Activated T-helper 9 cell treated with anti-CD3 and anti-CD28 coated beads, Interleukin-2, amount 50 U/mL, for 16 hours (primary cell): ENCODE results near the gene CD80.
"Not testable (repeated sequence)": the region's sequence is repeated elsewhere in the genome, so short reads cannot be mapped to it uniquely, and the experiment has no call there.

ENCODE experiments used
- DNase-seq: peaks from one replicate; pipeline ENCODE4 v3.0.0-alpha.2; 2020; ENCODE audit warnings: low read depth

The CD80 gene, protein sequence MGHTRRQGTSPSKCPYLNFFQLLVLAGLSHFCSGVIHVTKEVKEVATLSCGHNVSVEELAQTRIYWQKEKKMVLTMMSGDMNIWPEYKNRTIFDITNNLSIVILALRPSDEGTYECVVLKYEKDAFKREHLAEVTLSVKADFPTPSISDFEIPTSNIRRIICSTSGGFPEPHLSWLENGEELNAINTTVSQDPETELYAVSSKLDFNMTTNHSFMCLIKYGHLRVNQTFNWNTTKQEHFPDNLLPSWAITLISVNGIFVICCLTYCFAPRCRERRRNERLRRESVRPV

DNA sequence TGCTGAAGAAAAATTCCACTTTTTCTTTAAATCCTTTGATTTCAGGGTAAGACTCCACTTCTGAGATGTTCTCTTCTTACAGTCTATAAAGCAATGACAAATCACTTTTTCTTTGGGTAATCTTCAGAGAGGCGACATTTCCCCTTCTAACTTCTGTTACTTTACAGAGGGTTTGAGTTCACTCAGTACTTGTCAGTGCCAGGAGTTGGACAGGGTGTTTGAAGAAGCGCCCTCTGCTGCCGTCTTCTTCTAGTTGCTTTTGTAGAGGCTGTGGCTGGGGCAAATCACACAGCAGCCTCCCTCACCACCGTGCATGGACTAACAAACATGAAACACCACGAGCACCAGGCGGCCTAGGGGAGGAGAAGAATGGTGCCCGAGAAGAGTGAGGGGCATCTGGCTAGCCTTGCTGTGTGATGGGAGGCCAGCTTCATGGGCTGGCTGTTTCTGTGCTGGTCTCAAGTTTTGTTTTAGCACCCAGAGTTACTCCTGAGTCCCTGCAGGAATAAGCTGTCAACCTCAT, at the start of gene CD80:
Gene CD80 (minus strand): TSS at position 174 of the 523 bp plus-strand sequence. CDS start 1,886 bp downstream, outside the sequence.
- DNase-seq, result peak; percentile 26

DNA sequence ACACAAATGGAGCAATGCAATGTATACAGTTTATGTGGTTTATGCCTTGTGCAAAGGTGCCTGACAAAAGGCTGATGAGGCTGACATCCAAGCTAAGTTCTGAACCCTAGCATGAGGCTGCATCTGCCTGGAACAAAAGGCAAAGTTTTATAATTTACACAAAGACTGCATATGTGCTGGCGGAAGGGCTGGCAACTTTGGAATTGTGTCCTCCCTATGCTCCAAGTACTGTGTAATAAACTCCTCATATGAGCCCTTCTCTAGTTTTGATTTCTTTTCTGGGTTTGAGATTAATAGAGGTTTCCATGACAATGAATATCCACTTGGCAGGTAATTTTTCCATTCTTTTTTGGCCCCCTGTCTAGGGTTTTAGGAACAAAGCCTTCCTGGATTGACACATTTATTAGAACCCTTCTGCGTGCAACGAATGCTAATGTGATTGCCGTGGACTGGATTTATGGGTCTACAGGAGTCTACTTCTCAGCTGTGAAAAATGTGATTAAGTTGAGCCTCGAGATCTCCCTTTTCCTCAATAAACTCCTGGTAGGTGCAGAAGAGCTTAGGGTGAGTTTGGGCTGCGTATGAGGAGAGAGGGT, 49.1 kb upstream of the CD80 start:
- no peak for DNase-seq

DNA sequence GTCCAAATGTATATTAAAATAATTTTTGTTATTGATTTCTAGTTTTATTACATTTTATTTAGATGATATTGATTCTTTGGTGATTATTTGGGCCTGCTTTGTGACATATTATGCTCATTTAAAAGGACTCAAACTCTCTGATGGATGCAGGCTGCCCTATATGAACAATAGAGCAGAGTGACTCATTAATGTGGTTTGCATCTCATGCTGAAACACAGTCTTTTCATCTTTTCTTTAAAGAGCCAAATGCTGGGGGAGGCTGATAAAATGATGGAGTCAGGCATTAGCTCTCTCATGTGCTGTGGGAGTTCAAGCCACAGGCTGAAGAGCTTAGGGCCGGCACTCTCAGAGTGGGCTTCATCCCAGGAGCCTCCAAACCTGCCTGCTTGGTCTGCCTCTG, 45.5 kb upstream of the CD80 start:
- no peak for DNase-seq

DNA sequence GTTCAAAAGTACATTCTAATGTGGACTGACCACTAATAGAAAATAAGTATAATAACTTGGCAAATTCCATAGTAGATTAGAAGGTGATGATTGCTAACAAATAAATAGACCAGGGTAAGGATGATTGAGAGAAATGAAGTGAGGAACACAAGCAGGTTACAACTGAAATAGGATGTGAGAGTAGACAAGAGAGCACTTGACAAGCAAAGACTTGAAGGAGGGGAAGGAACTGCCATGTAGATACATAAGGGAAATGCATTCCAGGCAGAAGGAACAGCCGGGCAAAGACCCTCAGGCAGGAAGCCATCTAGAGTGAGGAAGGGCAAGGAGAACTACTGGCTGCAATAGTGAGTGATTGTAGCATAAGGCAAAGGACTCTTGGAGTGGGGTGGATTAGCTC, 43.3 kb upstream of the CD80 start:
- DNase-seq, result no peak

DNA sequence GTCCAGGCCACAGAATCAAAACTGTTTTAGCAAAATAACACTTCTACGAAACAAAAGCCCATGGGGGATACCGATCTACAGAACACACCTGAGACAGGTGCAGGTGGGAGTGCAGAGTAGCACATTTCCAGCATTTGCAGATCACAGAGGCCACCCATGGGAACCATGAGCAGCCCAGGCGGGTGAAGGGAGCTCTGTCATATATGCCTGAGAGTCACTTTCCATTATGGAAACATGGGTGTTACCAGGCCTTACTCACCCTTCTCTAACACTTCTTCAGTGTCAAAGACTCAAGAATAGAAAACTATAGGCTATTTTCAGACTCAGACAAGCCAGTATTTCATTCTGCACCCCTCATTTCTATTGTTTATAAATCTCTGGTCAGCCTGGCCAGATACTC, 41.7 kb upstream of the CD80 start:
- no peak for DNase-seq

DNA sequence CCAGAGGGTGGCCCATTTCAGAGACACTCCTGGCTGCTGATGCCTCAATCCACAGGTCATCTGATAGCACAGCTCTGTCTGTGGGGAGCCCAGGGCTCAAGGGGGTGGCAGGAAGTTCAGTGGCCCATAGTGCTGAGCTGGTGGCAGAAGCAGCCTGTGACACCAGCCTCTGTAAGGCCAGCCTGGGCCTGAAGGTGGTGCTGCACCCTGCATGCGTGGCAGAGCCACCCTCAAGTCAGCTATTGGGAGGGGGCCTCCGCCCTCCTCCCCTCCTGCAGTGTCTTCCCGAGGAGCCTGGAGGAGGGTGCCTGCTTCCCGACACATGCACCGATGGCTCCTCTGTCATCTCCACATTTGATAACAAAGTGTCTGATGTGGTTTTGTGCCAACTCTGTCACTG, 41.3 kb upstream of the CD80 start:
- no peak for DNase-seq

DNA sequence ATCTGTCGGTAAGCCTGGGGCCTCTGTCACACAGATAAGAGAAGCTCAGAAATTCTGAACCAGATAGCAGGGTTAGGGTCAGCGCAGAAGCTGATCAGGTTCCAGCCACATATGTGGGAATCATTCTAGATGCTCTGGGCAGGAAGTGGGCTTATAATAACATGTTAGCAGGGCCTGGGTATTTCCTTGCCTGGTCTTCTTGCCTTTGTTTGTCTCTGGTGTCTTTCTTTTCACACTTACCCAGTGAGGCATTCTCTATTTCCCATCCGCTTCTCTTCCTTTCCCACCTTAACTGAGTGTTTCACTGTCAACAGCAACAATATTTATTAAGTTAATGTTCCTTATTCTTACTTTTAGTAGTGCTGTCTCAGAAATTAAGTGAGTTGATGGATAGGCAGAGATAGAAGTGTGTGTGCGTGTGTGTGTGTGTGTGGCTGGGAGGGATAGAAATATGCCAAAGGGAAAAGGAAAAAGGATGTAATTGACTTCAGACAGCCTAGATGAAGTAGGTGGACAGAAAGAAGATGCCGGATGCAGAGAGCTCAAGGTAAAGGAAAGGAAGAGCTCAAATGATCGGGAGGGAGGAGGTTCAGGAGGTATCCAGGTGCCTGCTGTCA, 40.3 kb upstream of the CD80 start:
- DNase-seq, result no peak

DNA sequence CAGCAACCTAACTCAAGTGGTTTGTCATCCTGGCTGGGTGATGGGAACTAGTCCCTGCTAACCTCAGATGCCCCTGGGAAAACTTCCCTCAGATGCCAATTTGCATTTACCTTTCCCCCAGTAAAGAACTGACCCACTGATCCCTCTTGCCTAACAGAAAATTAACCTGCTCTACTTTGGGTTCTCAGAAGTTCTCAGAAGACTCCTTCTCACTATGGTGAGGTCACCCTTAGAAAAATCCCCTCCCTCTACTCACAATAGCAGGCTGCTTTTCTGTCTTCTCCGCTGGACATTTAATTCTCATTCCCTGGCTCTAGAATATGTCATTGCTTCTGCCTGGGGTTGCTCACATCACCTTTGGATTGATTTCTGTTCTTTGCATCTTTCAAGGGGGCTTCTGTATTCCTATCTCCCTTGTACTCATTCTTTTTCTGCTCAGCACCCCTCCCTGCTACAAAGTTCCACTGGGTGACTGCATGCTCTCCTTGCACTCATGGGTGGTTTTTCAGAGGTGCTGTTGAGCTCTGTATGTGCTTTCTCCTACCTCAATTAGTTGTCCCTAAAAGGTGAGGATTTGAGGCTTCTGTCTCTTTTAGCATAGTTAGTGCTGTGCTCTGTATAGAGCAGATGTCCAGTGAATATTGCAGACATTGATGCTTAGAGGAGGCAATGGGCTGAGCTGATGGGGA, 39.1 kb upstream of the CD80 start:
- DNase-seq, result no peak

DNA sequence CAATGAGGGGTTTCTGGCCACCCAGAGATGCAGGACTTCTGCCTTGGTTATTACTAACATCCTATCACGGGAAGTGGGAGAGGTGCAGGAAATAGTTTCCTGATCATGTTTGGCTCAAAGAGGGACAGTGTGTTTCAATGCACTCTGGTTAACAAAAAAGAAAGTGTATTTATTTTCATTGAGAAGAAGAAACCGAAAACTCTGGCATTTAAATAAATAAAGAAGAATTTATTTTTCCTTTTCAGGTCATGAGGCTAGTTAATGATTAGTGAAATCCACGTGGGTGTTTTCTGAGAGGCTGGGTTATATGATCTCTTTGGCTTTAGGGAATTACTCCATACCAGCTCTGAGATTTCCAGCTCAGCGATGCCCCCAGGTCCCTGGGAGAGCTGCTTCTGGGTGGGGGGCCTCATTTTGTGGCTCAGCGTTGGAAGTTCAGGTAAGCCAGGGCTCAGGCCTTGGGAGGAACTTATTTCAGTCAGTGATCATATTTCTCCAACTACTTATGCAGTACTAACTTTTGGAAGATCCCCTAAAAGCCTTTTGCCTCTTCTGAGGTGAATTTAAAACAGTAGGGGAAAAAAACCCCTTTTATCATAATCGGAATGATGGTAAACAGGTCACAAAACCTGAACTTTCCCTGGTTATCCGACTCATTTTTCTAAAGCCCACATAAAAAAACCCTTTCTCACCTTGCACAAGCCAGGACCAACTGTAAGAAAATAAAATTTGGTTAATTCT, 38.3 kb upstream of the CD80 start, which contains the start of gene PLA1A:
Gene PLA1A (plus strand): TSS at position 338 of the 741 bp plus-strand sequence. CDS start 29 bp downstream, at position 367.
- no peak for DNase-seq

DNA sequence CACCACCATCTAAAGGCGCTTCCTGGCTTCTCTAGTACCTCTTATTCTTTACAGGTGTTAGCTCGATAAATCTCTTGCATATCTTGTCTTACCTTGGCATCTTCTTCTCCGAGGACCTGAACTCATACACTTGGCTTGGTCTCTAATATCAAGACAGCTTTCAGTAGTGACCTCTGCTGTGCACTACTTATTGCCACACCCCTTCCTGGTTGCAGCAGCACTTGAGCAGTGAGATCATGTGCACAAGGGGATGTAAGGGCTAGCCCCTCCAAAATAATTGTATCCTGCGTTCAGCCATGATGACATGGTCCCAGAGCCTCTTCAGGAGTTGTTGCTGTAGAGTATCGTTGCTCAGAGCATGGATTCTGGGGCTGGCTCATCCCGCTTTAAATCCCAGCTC, 37.0 kb upstream of the CD80 start:
- no peak for DNase-seq

DNA sequence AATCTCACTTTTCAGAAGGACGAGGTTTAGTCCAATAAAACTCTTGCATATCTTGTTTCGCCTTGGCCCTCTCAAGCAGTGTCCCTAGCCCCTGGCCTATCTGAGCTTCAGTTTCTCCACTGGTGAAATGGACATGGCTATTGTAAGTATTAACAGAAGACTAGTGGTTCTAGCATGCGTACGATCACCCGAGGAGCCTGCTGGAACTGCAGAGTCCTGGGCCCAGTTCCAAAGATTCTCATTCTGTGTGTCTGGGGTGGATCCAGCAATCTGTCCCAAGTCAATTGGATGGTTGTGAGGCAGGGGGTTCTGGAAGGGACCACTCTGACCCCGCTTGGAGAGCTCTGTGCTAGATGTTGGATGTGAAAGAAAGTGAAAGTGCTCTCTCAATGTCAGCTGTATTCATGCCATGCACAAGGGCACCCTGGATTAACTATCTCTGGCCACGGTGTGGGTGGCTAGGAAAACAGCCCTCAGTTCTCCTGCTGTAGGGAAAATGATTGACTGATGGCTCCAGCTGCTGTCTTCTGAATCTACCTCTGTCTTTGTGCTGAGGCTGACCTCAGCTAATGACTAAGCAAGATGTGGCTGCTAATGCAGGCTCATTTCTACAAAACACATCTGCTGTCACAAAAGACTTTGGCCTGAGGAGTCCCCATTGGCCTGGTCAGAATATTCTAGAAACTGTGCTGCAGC, 36.4 kb upstream of the CD80 start:
- no peak for DNase-seq

DNA sequence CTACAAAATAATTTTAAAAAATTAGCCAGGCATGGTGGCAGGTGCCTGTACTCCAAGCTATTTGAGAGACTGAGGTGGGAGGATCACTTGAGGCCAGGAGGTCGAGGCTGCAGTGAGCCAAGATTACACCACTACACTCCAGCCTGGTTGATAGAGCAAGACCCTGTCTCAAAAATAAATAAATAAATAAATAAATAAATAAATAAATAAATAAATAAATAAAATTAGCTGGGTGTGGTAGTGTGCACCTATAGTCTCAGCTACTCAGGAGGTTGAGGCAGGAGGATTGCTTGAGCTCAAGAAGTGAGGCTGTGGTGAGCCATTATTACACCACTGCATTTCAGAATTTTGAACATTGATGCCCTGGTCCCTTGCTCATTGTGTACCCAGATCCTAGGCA, 35.5 kb upstream of the CD80 start:
- DNase-seq, result not testable (repeated sequence)

DNA sequence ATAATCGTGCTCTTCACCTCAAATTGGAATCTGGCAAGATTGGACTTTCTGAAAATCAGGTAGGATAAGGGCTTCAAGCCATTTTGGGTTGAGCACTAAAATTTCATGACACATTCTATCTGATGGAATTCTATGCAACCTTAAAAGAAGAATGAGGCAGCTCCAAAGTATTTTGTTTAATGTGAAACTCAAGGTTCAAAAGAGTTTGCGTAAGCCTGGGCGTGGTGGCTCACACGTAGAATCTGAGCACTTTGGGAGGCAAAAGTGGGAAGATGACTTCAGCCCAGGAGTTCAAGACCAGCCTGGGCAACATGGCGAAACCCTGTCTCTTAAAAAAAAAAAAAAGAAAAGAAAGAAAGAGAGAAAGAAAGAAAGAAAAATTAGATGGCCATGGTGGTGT, 34.7 kb upstream of the CD80 start:
- DNase-seq, result no peak

DNA sequence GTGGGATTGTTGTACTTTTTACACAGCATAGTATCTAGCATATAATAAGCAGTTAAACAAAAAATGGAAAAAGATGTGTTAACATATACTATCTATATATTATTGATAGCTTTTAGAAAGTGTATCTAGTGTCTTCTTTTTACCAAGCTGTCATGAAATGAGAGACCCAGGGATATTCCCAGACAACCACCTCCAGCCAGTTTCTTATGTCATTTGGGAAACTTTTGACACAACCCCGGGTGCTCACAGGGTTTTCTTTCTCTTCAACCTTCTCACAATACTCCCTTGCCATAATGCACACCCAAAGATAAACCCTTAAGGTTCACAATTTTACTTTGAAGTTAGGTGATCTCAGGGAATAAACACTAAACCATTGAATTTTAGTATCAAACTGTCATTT, 33.4 kb upstream of the CD80 start:
- DNase-seq, result no peak

DNA sequence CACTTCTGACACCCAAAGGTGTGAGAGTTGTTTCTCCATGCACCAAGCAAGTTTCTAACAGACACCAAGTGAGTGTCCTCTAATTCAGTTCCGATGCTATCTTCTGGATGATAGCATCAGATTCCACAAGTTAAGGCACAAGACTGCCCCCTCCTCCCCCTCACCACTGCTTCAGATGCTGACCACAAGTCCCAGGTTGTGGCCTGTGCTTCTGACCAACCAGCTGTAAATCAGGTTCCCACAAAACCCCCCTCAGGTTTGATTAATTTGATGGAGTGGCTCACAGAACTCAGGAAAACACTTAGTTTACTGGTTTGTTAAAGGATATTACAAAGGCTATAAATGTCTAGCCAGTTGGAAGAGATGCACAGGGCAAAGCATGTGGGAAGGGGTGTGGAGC, 31.3 kb upstream of the CD80 start:
- no peak for DNase-seq

DNA sequence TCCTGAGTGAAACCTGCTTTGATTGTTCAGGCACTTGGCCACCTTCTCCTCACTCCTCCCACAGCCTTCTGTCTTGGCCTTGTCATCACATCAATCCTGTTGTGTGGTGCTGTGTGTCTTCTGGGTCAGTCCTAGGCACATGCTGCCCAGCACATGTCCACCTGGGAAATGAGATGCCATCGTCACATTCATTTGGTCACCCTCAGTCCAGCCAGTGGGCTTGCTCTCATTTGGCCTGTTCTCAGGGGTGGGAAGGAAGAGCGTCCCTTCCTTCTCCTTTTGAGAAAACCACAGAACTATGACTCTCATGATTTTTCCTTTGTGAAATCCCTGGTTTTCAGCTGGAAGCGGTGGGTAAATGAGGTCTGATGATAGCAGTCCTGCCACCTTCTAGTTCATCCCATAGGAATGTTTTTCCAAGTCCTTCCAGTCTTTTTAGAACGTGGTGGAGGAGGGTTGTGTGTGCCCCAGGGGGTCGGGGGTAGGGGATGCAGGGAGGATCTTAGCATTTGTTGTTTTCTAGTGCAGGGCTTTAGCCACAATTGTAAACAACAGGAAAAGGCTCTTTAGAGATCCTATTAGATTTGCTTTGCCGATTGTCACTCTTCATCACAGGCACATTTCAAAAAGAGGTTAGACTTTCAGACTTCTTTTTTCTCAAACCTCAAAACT, 29.8 kb upstream of the CD80 start:
- no peak for DNase-seq

DNA sequence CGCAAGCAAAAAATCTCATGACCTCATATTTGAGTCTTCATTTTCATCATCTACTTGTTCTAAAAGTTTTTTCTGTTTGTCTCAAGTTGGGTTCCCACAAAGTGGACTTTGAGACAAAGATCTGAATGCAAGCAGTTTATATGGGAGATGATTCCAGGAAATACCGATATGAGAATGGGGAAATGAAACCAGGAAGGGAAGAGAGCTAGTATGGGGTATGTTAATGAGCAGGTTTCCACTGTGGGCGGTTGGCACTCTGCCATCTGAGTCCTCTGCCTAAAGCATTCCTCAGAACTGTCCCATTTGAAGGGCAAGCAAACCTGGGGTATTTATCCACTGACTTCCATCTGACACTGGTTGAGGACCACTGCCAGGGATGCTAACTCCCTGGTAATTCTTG, 28.7 kb upstream of the CD80 start:
- no peak for DNase-seq

DNA sequence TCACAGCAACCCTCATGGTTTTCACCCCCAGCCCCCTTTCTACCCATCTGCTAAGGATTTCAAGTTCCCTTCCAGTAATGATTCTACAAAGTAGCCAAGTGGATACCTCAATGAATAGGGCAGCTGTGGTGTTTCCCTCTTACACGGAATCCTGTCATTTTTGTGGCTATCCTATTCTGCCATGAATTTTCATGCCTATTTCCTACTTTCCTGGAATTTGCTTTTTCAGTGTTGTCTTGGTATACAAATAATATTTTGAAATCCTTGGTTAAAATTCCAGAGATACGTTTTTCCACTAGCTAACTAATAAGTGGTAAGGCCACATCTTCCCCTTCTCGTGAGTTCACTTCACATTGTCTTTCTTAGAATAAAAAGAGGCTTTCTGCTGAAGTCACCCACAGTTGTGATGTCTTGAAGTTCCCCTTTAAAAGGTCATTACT, 27.3 kb upstream of the CD80 start:
- no peak for DNase-seq

DNA sequence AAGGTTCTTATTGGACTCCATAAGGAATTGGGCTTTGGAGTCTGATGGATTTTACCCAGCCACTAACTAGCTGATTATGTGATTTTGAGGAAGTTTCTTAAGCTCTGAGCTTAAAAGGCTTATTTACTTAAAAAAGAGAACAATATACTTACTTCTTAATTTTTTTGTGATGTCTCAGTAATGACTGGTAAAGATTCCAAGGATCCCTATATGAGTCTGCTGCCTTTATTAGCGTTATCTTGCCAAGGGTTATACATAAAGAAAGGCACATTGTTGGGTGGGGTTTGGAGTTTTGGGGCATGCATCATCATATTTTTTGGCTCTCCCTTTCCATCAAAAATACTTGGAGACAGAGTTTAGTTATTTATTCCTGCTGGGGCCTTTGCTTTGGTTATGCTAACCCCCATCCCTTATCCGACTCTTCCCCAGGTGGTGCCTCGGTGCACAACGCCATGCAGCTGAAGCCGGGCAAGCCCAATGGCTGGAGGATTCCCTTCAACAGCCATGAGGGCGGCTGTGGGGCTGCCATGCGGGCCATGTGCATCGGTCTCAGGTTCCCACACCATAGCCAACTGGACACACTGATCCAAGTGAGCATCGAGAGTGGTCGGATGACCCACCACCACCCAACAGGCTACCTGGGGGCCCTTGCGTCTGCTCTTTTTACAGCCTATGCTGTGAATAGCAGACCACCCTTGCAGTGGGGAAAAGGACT, 26.6 kb upstream of the CD80 start:
- DNase-seq, result no peak

DNA sequence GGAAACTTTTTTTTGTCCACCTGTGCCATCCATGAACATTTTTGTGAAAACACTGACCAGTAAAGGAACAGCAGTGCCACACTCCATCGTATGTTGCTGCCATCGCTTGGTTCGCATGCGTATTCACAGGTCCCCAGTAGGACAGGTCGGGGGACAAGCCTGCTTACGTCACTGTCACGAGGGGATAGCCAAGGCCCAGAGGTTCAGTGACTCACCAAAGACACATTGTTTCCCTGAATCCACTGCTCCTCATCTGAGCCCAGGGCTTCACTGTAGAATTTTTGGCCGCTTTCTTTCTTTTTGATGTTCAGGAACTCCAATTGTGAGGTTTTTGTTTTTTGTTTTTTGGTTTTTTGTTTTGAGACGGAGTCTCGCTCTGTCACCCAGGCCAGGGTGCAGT, 25.8 kb upstream of the CD80 start:
- DNase-seq, result no peak
